C4-2B (cell line): ENCODE data around the gene LAPTM5.

ENCODE experiments used
- H3K27ac ChIP-seq: fragments of 450-650 bp; 2 replicates; pipeline ENCODE4 v1.5.1; 2017
- ZFX ChIP-seq: fragments of 450-650 bp; IDR thresholded peaks from 2 replicates; pipeline ENCODE4 v1.6.1; 2017
- TF ChIP-seq, protein P1 (sequence below): fragments of 450-650 bp; conservative IDR thresholded peaks from 2 replicates; pipeline ENCODE4 v1.5.1; 2017; ENCODE audit warnings: mild to moderate bottlenecking

Gene LAPTM5

DNA sequence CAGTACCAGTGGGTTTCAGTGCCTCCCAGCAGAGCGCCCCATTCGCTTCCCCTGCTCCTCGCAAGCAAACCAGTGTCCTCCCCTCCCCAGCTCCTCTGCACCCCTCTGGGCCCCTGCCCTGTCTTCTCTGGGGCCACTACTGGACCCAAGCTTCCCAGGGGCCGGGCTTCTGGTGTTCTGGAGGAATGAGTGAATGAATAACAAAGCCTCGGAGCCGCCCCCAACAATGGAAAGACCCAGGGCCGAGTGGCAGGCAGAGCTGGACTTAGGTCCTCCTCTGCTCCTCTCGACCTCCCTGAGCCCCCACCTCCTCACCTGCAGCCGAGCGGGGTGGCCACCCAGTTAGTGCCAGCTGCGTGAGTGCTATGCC is 71.8 kb downstream of the LAPTM5 start:
- no peak overlapping the region for H3K27ac ChIP-seq
- TF ChIP-seq, protein P1, sequence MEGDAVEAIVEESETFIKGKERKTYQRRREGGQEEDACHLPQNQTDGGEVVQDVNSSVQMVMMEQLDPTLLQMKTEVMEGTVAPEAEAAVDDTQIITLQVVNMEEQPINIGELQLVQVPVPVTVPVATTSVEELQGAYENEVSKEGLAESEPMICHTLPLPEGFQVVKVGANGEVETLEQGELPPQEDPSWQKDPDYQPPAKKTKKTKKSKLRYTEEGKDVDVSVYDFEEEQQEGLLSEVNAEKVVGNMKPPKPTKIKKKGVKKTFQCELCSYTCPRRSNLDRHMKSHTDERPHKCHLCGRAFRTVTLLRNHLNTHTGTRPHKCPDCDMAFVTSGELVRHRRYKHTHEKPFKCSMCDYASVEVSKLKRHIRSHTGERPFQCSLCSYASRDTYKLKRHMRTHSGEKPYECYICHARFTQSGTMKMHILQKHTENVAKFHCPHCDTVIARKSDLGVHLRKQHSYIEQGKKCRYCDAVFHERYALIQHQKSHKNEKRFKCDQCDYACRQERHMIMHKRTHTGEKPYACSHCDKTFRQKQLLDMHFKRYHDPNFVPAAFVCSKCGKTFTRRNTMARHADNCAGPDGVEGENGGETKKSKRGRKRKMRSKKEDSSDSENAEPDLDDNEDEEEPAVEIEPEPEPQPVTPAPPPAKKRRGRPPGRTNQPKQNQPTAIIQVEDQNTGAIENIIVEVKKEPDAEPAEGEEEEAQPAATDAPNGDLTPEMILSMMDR, result no peak
- TF ChIP-seq ZFX, result no peak

DNA sequence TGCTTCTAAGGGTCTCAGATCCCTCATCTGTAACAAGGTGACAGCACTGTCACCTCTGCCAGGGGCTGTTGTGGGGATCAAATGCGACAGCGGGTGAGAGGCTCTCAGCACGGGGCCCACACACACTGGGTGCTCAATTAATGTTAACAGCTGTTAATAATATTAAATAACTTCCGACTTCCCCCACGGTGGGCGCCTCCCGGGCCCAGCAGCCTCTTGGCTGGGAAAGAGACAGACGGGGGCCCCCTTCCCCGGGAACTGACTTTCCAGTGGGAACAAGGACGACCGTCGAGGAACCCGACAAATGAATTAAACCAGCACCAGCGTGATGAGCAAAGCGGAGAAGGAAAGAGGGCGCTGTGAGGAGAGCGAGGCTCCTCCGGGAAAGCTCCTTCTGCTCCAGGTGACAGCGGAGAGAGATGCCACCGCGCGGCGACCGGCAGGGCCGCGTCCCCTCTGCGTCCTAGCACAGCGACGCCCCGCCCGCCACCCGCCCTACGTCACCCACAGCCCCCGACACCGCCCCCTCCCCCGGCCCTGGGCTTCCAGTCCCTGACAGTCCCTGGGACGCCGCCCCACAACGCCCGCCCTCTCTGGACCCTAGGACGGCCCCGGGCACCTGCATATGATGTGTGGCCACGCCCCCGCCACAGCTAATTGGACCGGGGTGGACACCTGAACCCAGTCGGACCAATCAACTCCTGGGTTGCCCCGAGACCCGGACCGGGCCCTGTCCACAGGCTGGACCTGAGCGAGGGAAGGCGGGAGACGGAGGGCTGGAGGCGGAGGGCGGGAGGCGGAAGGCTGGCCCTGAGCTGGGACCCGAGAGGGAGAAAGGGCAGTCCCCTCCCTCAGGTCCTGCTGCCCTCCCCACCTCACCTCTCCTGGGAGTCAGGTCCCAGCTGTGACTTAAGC is 72.4 kb downstream of the LAPTM5 start:
- no peak for TF ChIP-seq ZFX
- TF ChIP-seq, protein P1, result no peak
- H3K27ac ChIP-seq, result no peak overlapping the region

DNA sequence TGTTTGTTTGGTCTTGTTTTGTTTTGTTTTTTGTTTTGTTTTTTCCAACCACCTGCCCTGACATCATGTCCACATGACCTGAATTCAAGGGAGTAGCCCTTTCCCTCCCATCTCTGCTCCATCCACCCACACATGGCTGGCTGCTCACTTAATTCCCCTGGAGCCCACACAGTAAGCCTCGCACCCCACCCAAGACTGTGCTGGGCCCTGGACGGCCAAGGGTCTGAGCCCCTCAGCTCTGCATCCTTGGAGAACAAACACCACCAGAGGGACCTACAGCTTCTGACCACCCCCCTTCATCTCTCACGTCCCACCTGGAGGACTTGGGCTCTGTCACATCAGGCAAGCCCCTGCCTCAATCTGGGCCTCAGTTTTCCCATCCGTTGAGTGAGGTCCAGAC is 73.3 kb downstream of the LAPTM5 start:
- H3K27ac ChIP-seq, result no peak overlapping the region
- no peak for TF ChIP-seq ZFX
- TF ChIP-seq, protein P1, result no peak

DNA sequence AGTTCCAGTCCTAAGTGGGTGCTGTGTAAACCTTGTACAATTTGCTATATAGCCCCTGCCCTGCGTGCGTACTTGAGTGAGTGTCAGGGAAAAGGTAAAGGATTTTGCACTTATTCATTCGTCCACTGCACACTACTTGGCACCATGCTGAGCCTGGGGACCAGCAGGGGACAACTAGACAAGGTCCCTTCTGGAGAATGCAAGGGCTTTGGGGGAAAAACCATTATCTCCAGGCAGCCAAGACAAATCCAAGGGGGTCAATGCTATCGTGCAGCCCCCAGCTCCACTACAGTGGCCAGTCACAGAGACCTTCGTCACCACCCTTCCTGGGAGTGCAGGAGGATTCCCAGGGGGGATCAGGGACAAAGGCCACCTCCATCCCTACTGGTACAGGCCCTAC is 73.9 kb downstream of the LAPTM5 start:
- no peak overlapping the region for H3K27ac ChIP-seq
- TF ChIP-seq, protein P1, result no peak
- no peak for TF ChIP-seq ZFX
